DMS 273 (cell line): ENCODE measurements around the gene JDP2.

Experiments
- DNase-seq: peaks from one replicate; lab custom pipeline; 2025; ENCODE audit not compliant: unreplicated experiment; lab: John Stamatoyannopoulos, UW

JDP2 gene

DNA sequence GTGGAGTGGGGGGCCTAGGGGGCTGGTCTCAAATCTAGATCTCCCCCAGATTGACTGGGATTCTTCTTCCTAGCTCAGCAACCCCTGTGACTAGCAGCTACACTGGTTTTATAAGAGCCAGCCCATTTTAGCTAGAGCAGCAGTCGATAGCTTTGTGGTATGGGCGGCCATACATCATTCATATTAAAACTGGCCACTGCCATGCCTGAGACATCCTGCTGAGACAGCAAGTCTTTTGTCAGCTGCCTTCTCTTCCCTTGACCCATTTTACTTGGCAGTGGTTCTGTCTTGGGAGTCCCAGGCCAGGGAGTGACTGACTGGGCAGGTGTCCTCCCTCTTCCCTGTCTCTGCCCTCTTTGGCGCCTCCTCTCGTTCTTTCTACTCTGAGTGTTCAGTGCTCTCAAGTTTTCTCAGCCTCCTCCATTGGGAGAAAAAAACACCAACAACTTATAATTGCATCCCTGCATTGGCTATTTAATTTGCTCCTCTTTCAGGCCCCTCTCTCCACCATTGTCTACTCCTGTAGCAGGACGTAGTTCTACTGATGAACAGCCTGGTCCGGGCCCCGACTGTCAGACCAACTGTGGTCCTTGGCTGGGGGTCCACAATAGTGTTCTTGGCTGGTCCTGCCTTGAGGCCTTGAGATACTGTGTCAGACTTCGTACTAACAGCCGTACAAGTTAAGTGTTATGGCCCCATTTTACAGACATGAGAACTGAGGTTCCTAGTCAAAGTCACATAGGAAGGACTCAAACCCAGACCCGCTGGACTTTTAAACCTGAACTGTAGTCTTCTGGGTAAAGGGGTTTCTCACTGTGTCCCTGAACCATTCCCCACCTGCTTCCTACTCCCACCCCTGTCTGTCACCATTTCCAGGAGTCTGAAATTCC lies 18.3 kb upstream of the JDP2 start:
- no peak for DNase-seq

GRCh38 chr14:75411214-75411540 lies 16.6 kb upstream of the JDP2 start:
- no peak for DNase-seq

GRCh38 chr14:75413013-75413412 lies 14.8 kb upstream of the JDP2 start:
- DNase-seq, result no peak

DNA sequence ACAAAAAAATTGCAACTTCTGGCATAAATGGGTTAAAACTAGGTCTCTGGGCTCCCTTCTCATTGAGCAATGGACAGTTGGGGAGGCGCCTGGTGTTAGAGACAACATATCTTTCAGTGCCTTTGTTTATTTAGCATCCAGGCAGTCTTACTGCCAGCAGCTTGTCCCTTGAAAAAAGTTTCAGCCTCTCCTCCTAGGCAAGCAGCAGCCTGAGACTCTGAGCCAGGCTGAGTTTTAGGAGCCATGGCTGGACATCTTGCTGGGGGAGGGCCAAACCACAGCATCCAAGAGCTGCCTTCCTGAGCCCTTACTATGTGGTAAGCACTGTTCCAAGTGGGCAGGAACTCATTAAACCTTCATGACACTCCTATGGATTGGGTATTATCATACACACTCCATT lies 10.1 kb upstream of the JDP2 start:
- DNase-seq, result no peak

- peak; percentile 55 for DNase-seq
Measured at GRCh38 chr14:75418850-75419768, 8.7 kb upstream of the JDP2 start.

GRCh38 chr14:75422169-75422568 lies 5.7 kb upstream of the JDP2 start:
- DNase-seq, result no peak

DNA sequence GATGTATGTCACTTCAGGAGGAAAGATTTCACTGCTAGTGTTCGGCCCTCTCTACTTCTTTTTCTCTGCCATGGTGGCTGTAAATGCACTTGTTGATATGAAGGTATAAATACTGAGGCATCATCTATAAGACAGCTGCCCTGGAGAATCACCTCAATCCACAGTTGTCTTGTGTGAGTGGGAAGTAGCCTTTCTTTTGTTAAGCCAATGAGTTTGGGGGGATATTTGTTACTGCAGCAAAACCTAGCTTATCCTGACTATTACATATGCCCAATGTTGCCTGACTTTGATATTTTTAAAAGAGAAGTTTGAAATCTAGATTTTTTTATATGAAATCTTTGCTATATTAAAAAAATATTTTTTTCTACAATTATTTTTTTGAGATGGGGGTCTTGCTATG lies 3.3 kb upstream of the JDP2 start:
- DNase-seq, result no peak

DNA sequence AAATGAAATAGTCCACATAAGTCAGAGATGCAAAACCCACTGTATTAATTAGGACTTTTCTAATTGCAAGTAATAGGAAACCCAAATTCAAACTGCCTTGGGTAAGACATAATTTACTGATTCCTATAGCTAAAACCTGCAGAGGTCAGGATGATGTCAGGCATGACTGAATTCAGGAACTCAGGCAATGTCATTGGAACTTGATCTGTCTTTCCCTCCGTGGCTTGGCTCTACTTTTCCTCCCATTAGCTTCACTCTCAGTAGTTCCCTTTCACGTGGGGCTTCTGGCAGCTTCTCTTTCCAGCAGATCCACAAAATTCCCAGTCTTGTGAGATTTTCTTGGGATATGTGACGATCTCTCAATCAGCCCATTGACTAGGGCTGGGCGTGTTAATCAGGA lies 2.4 kb upstream of the JDP2 start:
- no peak for DNase-seq

DNA sequence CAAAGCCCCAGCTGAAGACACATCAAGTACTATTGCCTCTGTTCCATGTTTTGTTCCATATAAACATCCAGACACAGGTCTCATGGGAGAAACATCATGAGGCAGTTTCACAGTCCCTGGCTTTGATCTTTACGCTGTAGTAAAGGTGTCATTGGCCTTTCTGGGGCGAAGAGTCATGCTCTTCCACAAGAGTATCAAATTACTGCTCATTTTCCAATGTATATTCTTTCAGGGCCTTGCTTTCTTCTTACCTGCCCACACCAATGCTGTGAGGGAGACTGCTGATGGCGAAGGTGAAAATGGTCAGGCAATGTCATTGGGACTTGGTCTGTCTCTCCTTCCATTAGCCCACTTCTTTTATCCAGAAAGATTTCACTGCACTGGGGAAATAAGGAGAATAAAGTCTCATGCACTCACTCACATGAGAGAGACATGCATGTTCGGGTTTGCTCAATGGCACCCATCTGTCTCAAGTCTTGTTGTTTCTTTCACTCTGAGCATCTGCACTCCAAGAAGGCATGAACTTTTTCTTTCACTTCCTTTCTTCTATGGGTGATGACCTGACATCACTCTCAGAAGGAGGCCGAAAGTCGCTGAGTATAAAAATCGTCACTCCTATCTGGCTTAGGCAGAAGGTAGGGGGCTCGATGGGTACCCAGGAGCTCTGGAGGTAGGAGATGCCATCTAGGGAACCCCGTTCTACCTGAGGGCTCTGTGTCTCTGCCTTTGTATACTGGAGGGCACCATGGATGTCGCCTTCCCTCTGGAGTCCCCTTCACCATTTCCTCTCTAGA lies 1.3 kb upstream of the JDP2 start:
- no peak for DNase-seq

DNA sequence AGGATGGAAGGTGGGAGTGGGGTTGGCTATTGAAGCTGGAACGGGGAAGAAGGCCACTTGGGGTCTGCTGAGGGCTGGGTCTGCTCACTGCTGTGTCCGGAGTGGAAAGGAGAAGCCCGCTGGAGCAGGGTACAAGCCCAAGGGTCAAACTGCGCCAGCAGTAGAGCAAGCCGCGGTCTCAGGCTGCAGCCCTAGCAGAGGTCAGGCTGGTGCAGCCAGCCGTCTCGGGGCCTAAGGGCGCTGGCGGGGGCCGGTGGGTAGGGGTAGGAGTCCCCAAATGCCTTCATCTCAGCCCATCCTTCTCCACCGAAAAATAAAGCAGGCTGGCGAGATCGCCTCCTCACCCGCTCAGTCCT lies 718 bp upstream of the JDP2 start:
- no peak for DNase-seq

GRCh38 chr14:75428230-75429104 lies 645 bp downstream of the JDP2 start:
- DNase-seq, result peak; percentile 63

- DNase-seq, result no peak
Measured at GRCh38 chr14:75429562-75429961, 1.7 kb downstream of the JDP2 start.

DNA sequence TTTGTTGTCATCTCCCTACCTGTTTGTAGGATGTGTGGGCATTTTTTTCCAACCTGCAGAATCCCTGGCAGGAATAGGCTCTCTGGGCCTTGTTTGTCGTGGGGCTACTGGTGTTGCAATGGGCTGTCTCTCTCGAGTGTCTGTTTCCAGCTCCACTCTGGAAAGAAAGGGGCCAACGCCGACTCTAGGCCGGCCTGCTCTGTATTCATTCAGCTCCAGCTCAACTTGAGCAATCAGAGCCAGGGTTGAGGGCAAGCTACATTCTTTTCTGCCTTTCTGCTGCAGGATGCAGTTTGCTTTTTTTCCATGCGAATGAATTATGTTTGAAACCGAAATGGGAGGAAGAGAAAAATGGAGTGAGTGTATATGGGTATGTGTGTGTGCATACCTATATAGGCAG lies 2.3 kb downstream of the JDP2 start:
- DNase-seq, result no peak

DNA sequence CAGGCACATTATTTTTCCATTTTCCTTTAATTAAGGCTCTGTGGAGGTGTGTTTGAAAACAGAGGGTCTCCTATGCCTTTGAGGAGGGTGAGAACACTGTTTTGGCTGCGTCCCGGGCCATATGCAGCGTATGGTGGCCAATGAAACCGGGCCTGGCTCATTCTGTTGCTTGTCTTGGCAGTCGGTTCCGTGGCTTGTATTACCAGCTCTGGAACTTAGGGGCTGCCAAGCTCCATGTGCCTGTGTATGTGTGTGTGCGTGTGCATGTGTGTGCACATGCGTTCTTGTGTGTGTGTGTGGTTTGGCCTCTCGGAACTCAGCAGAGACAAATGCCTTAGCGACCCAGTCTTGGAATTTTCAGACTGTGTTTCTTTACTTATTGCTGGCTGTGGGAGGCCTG lies 2.7 kb downstream of the JDP2 start:
- peak; percentile 19 for DNase-seq

DNA sequence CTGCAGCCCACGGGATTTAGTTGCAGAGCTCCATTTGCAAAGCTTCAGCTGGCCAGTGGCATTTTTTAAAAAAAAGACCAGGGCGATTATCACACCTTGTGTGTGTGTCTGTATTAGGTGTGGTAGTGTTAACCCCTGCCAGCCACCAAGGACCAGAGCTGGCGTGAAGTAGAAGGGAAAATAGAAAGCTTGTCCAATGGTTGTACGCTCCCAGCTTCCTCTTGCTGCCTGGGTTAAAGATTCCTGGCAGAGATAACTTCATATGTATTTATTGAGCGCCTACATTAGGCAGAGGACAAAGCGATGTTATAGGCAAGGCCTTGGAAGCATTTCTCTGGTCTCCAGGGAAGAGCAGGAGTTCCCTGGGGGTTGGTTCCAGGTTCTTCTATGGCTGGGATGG lies 3.2 kb downstream of the JDP2 start:
- DNase-seq, result no peak

- no peak for DNase-seq
Measured at GRCh38 chr14:75431827-75432226, 4.0 kb downstream of the JDP2 start.

GRCh38 chr14:75432411-75432810 lies 4.6 kb downstream of the JDP2 start:
- no peak for DNase-seq

- no peak for DNase-seq
Measured at GRCh38 chr14:75433631-75434071, 5.8 kb downstream of the JDP2 start.

DNA sequence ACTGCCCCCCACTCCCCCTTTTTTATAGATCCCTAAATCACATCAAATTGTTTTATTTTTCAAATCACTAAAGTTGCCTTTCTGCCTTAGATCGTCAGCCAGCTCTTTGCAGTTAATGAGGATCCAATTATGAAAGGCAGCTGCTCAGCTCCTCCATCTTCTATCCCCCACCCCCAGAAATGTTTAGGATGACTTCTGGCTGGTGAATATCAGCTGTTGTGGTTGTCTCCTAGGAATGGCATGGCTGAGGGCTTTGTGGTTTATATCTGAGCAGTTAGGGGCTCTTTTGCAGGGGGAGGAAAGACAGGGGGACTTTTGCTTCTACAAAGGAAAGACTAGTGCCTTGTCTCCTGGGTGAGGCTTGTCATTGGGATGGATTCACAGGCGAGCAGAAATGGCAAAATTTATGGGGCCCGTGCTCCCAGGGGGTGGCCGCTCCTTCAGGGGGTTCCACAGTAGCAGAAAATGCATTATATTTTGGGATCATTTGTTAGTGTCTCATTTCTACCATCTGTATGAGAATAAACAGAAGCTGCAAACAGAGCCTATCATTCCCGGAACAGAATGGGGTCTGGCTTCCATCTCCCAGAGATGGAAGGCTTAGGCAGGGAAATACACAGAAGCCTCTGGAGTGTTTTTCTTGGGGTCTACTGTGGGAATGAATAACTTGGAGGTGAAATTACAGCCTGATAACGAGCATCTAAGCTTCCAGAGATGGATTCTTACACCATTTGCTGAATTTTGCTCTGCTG lies 6.5 kb downstream of the JDP2 start:
- DNase-seq, result no peak

- no peak for DNase-seq
Measured at GRCh38 chr14:75434890-75435248, 7.0 kb downstream of the JDP2 start.
